ENCODE measurements around the gene PTPRCAP. TPM values are rescaled to one million over a fixed set of nuclear protein-coding genes. Genes with fewer than 3 reads are reported as not detected.

The PTPRCAP gene
- total and polyA plus RNA-seq, 9 of the 15 experiments (the other 6 are each of a cell fraction or from before 2014, with no cell fraction given) = 0.22 to 2.0 (median 1.1) TPM; not detected in 4

- TF ChIP-seq ZNF212 (CRISPR knock-in tag; IDR thresholded peaks at IDR 0.05) = no peak
- TF ChIP-seq MCM3 (IDR thresholded peaks at IDR 0.05) = no peak
- no peak for TF ChIP-seq ZFP36 (IDR thresholded peaks at IDR 0.05; ENCODE audit: low read depth, low read length, partially characterized antibody)
- TF ChIP-seq GTF2A2 (tag; IDR thresholded peaks at IDR 0.05) = no peak
- no peak for TF ChIP-seq CAMTA2 (CRISPR knock-in tag; conservative IDR thresholded peaks at IDR 0.05)
- TF ChIP-seq RFX5 (IDR thresholded peaks at IDR 0.05; ENCODE audit: low read depth, low read length) = no peak
- no peak for TF ChIP-seq BACH1 (tag; IDR thresholded peaks at IDR 0.05)
- TF ChIP-seq PHB2 (IDR thresholded peaks at IDR 0.05; ENCODE audit: low read depth) = no peak
- TF ChIP-seq, protein P1, sequence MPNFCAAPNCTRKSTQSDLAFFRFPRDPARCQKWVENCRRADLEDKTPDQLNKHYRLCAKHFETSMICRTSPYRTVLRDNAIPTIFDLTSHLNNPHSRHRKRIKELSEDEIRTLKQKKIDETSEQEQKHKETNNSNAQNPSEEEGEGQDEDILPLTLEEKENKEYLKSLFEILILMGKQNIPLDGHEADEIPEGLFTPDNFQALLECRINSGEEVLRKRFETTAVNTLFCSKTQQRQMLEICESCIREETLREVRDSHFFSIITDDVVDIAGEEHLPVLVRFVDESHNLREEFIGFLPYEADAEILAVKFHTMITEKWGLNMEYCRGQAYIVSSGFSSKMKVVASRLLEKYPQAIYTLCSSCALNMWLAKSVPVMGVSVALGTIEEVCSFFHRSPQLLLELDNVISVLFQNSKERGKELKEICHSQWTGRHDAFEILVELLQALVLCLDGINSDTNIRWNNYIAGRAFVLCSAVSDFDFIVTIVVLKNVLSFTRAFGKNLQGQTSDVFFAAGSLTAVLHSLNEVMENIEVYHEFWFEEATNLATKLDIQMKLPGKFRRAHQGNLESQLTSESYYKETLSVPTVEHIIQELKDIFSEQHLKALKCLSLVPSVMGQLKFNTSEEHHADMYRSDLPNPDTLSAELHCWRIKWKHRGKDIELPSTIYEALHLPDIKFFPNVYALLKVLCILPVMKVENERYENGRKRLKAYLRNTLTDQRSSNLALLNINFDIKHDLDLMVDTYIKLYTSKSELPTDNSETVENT (CRISPR knock-in tag; IDR thresholded peaks at IDR 0.05) = no peak
- TF ChIP-seq FOXJ3 (CRISPR knock-in tag; IDR thresholded peaks at IDR 0.05) = no peak
- 0 out of 2 replicates have a peak, but pooled peaks have one; percentile 29 for TF ChIP-seq ZC3H8 (IDR thresholded peaks at IDR 0.05)
- TF ChIP-seq PHTF2 (CRISPR knock-in tag; IDR thresholded peaks at IDR 0.05) = no peak
- no peak for TF ChIP-seq RREB1 (CRISPR knock-in tag; IDR thresholded peaks at IDR 0.05)
- TF ChIP-seq, protein P2, sequence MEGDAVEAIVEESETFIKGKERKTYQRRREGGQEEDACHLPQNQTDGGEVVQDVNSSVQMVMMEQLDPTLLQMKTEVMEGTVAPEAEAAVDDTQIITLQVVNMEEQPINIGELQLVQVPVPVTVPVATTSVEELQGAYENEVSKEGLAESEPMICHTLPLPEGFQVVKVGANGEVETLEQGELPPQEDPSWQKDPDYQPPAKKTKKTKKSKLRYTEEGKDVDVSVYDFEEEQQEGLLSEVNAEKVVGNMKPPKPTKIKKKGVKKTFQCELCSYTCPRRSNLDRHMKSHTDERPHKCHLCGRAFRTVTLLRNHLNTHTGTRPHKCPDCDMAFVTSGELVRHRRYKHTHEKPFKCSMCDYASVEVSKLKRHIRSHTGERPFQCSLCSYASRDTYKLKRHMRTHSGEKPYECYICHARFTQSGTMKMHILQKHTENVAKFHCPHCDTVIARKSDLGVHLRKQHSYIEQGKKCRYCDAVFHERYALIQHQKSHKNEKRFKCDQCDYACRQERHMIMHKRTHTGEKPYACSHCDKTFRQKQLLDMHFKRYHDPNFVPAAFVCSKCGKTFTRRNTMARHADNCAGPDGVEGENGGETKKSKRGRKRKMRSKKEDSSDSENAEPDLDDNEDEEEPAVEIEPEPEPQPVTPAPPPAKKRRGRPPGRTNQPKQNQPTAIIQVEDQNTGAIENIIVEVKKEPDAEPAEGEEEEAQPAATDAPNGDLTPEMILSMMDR (IDR thresholded peaks at IDR 0.05 in 2 of 3, conservative IDR thresholded peaks at IDR 0.05 in 1 of 3; ENCODE audit: insufficient read depth in 2 of 3, low read depth in 1 of 3, low read length in 3 of 3) = no peak
- TF ChIP-seq PRDM10 (IDR thresholded peaks at IDR 0.05; ENCODE audit: partially characterized antibody) = no peak
These were observed 912 bp downstream of the PTPRCAP start (continued) for GRCh38 chr11:67436459-67437081.
